Lower leg skin (tissue), 3 donors: ENCODE data around the gene STARD13.
A peak's percentile ranks its signal among the peaks of the same experiment; 100 is the strongest.

Source experiments
- CTCF ChIP-seq, 3 donors: fragments of 450-650 bp; IDR thresholded peaks; one replicate each; pipeline ENCODE4 v1.5.1; 2016; ENCODE audit warnings: antibody characterized with exemption in 3 of 3, mild to moderate bottlenecking in 3 of 3, moderate library complexity in 2 of 3
- POLR2A ChIP-seq, 2 donors: fragments of 450-650 bp; IDR thresholded peaks; one replicate each; pipeline ENCODE4 v1.6.1; 2016 to 2017; ENCODE audit warnings: antibody characterized with exemption in 2 of 2, mild to moderate bottlenecking in 1 of 2, moderate library complexity in 1 of 2

GRCh38 chr13:33285420-33286124 is at the start of gene STARD13:
- TF ChIP-seq CTCF (IDR thresholded peaks at IDR 0.05) (no peak), POLR2A (IDR thresholded peaks at IDR 0.05) (peak in 1 of 2 donors; percentile 6)
